ENCODE results near the gene TMEM190. TPM values are rescaled to one million over a fixed set of nuclear protein-coding genes. Genes with fewer than 3 reads are reported as not detected.

The TMEM190 gene
- total and polyA plus RNA-seq, 10 of the 15 experiments (the other 5 are each of a cell fraction or from before 2014, with no cell fraction given), result not detected

- TF ChIP-seq RB1 (IDR thresholded peaks at IDR 0.05; ENCODE audit: borderline replicate concordance) (0 out of 2 replicates have a peak, but pooled peaks have one; percentile 42), SUZ12 (IDR thresholded peaks at IDR 0.05; ENCODE audit: unreplicated experiment) (no peak), ATF7 (IDR thresholded peaks at IDR 0.05; ENCODE audit: low read depth) (no peak), FOXM1 (IDR thresholded peaks at IDR 0.05; ENCODE audit: low read depth, low read length) (no peak), RUNX3 (IDR thresholded peaks at IDR 0.05; ENCODE audit: low read length) (peak; percentile 51), E4F1 (IDR thresholded peaks at IDR 0.05; ENCODE audit: borderline replicate concordance, partially characterized antibody) (no peak), ATF2 (IDR thresholded peaks at IDR 0.05; ENCODE audit: low read length) (no peak), HCFC1 (IDR thresholded peaks at IDR 0.05; ENCODE audit: low read length) (peak; percentile 67), SIN3A (IDR thresholded peaks at IDR 0.05; ENCODE audit: low read depth, low read length) (peak; percentile 96), CEBPZ (IDR thresholded peaks at IDR 0.05; ENCODE audit: low read depth, low read length) (no peak), EGR1 (IDR thresholded peaks at IDR 0.05; ENCODE audit: borderline replicate concordance in 1 of 2, low read depth in 2 of 2, low read length in 2 of 2) (peak in 1 of 2 experiments; percentile 33; a peak in 1 of 3 replicates), MLLT1 (IDR thresholded peaks at IDR 0.05) (peak; percentile 88), ZNF622 (IDR thresholded peaks at IDR 0.05) (no peak), CEBPB (IDR thresholded peaks at IDR 0.05; ENCODE audit: borderline replicate concordance in 1 of 2, low read depth in 2 of 2, low read length in 2 of 2) (0 out of 4 replicates have a peak, but pooled peaks of 1 of the 2 experiments have one; percentile 15), ZNF592 (IDR thresholded peaks at IDR 0.05) (no peak)
These were observed 9.3 kb downstream of the TMEM190 start, which contains the start of gene RPL28 (continued) for GRCh38 chr19:55385724-55386492.

Measured in GM12878 (cell line).